ENCODE data around the gene FLNB.

The FLNB gene

DNA sequence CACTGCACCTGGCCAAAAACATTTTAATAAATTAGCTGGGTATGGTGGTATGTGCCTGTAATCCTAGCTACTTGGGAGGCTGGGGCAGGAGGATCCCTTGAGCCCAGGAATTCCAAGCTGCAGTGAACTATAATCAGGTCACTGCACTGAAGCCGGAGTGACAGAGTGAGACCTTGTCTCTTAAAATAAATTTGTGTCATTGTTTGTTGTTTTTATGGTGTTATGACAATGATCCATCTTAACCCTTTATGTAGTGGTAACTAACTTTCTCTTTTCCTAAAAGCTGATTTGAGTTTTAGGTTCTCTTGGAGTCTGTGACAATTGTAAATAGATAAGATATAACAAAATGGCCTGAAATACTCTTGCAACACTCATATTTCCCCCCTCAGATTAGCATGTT is 20.7 kb downstream of the FLNB start:
- TF ChIP-seq, protein P1, sequence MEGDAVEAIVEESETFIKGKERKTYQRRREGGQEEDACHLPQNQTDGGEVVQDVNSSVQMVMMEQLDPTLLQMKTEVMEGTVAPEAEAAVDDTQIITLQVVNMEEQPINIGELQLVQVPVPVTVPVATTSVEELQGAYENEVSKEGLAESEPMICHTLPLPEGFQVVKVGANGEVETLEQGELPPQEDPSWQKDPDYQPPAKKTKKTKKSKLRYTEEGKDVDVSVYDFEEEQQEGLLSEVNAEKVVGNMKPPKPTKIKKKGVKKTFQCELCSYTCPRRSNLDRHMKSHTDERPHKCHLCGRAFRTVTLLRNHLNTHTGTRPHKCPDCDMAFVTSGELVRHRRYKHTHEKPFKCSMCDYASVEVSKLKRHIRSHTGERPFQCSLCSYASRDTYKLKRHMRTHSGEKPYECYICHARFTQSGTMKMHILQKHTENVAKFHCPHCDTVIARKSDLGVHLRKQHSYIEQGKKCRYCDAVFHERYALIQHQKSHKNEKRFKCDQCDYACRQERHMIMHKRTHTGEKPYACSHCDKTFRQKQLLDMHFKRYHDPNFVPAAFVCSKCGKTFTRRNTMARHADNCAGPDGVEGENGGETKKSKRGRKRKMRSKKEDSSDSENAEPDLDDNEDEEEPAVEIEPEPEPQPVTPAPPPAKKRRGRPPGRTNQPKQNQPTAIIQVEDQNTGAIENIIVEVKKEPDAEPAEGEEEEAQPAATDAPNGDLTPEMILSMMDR (IDR thresholded peaks at IDR 0.05) = no peak

DNA sequence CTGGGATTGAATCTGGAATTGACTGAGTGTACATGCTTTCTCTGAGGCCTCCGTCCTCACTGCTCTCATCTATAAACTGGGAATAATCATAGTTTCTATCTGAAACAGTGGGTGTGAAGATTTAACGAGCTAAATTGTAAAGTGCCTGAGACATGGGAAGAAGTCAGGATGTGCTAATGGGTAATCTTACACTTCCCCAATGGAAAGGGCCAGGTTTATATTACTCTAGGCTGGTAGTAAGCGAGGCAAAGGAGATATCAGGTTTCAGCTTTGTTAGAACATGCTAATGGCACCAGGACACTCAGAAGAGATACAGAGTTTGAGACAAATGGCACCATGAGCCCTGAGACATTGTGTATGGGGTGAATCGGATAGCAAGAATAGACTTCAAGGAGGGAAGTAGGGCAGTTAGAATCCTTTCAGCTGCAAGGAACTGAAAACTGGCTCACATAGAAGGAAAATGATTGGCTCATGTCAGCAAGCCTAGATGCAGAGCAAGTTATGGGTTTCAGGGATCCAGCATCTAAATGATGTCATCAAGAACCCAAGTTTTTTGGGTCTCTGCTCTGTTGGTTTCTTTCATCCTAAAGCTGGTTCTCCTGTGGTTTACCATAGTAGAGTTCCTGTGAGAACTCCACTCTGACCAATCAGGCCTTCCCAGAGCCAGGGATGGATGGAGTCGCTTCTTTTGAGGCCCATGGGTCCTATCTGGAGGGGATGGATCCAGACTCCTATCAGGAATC is 21.8 kb downstream of the FLNB start:
- TF ChIP-seq, protein P1 (IDR thresholded peaks at IDR 0.05) = no peak

DNA sequence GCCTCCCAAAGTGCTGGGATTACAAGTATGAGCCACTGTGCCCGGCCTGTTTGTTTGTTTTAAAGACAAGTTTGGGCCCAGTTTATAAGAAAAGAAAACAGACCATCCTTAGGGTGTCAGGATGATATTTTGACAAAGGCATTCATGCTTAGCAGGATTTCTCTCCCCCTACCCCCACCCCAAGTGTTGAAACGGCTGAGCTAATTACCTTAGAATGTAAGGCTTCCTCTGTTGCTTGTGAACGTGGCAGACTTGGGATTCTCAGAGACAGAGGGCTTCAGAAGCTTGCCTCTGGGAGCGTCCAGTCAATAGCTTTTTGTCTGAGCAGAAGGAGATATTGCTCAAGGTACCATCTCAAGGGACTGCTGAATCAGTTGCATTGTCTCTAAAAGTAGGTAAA is 24.0 kb downstream of the FLNB start:
- TF ChIP-seq, protein P1 (IDR thresholded peaks at IDR 0.05) = no peak

DNA sequence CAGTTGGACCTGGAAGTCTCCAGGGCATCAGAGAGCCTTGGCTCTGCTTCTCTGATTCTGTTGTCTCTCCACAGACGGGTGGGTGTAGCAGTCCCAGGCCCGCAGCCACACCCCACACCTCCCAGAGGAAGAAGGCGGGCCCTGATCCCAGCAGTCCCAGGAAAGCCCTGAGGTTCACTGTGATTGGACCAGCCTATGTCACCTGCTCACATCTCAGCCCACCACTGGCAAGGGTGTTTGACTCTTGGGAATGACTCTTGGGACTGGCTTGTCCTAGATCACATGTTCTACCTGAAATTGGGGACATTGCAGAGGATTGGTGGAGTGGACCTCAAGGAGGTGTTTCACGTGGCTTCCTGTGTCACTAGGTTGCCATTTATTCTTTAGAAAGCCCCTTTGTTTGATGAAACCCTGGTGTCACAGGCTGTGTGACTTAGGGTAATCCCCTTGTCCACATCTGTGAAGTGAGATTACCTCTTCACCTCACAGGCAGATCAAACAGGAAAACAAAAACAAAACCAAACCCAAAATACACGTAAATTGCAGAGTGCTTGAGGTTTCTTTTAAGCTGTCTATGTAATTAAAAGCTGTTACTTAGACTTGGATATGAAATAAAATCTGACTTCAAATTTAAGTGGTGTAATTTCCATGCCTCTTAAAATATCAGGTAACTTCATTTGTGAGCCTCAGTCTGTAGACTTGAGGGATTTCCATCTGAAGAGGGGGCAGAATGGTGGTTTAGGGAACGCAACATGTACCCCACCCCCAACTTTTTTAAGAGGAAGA is 26.7 kb downstream of the FLNB start:
- TF ChIP-seq, protein P1 (IDR thresholded peaks at IDR 0.05) = no peak

DNA sequence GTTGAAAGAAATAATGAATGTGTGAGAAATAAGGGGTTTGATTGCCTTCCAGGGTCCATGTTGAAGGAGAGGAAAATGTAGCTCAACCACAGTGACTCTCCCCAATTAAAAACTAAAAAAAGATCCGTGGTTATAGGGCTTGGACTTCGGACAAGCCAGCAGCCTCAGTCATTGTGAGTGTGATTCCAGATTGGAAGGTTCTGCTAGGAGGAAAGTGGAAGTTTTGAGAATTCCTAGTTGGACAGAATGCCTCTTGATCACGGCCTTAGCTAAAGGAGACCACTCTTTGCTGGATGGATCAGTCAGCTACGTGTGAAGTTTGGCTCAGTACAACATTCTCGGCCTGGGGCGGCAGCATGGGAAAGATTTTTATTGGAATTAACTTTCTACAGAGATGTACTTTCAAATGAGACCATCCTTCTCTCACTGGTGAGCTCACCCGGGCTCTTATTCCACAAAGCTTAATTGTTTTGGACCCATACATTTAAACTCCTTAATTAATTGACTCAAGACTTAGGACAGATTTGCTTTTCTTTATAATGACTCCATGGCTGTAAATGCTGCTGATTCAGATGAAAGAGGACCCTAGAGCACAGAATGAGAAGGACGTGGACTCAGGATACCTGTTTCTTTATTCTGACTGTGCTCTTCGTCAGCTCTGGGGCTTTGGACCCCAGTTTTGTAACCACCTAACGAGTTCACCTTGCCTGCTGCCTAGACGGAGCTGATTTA is 27.5 kb downstream of the FLNB start:
- TF ChIP-seq, protein P1 (IDR thresholded peaks at IDR 0.05) = no peak

DNA sequence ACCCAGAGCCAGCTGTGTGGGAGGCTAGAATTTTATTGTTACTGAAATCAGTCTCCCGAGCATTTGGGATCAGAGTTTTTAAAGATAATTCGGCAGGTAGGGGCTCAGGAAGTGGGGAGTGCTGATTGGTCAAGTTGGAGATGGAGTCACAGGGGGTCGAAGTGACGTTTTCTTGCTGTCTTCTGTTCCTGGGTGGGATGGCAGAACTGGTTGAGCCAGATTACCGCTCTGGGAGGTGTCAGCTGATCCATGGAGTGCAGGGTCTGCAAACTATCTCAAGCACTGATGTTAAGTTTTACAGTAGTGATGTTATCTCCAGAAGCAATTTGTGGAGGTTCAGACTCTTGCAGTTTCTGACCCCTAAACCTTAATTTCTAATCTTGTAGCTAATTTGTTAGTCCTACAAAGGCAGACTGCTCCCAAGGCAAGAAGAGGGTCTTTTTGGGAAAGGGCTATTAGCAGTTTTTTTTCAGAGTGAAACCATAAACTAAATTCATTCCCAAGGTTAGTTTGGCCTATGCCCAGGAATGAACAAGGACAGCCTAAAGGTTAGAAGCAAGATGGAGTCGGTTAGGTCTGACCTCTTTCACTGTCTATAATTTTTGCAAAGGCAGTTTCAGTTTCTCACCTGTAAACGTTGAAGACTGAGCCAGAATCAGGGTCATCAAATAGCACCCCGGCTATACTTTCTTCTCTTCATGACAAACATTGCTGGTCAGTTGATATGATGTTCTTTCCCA is 28.2 kb downstream of the FLNB start:
- TF ChIP-seq, protein P1 (IDR thresholded peaks at IDR 0.05) = no peak

All from LNCAP (cell line).